ENCODE data around the gene SETD1B. TPM values are rescaled to one million over a fixed set of nuclear protein-coding genes. Genes with fewer than 3 reads are reported as not detected.

Gene SETD1B
- total and polyA plus RNA-seq, 2 of the 4 experiments (the other 2 are of a cell fraction), result 0.90 to 5.1 TPM

DNA sequence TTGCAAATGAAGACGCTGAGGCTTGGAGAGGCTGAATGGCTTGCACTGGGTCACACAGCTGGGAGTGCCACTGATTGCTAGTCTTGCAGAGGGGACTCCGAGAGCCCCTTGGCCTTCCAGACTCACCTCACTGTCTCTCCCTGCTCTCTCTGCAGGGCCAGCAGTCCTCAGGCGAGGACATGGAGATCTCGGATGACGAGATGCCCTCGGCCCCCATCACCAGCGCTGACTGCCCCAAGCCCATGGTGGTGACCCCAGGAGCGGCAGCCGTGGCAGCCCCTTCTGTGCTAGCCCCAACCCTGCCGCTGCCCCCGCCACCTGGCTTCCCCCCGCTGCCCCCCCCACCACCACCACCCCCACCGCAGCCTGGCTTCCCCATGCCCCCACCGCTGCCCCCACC, 10.1 kb downstream of the SETD1B start:
- H2BK20ac ChIP-seq (ENCODE audit: low read depth, low read length), result no peak overlapping the region
- H2AK9ac ChIP-seq (replicated peaks; ENCODE audit: low read depth, low read length, poor library complexity), result no peak overlapping the region
- ChIA-PET POLR2A (ENCODE audit: unreplicated experiment) (no interaction called here), CTCF (no interaction called here)
- no peaks in the 10 kb centered on the region for H3K27me3 ChIP-seq (ENCODE audit: control insufficient read depth, insufficient read depth, low read length)
- no peak overlapping the region for H3K23ac ChIP-seq (ENCODE audit: low read depth, low read length)
- no peak overlapping the region; the same call in 1 of the 2 replicates for H4K5ac ChIP-seq (ENCODE audit: low read depth, low read length)
- DNase-seq (no peak), ATAC-seq (ENCODE audit: low read depth) (no peak)
- no peak overlapping the region for H3K4me3 ChIP-seq (ENCODE audit: insufficient read depth, low read depth, low read length)
- TF ChIP-seq RAD21 (IDR thresholded peaks at IDR 0.05; ENCODE audit: low read length) (no peak), POLR2A (IDR thresholded peaks at IDR 0.05; ENCODE audit: low read depth, low read length) (no peak), CHD1 (IDR thresholded peaks at IDR 0.05; ENCODE audit: low read depth, low read length) (no peak), RCOR1 (IDR thresholded peaks at IDR 0.05; ENCODE audit: insufficient replicate concordance, low read length) (no peak)
- H2BK15ac ChIP-seq (ENCODE audit: low read depth, low read length), result no peak overlapping the region
- WGBS, 2 experiments (ENCODE audit: extremely low coverage in 2 of 2, insufficient read length in 1 of 2), result 100% methylated on average over 1 of the region's 14 CpGs; no CpG with 5 or more reads in 1 of the 2 experiments
- H3K9me1 ChIP-seq (ENCODE audit: insufficient read depth, low read length), result no peaks in the 10 kb centered on the region
- H3K18ac ChIP-seq (ENCODE audit: low read depth, low read length), result no peak overlapping the region
- H3K36me3 ChIP-seq (ENCODE audit: control insufficient read depth, insufficient read depth, low read length), result peaks cover 64% of the 10 kb centered on the region
- in situ Hi-C loops (cut with MboI; ENCODE audit: low sequenced_read_pairs) (no loop called here), intact Hi-C loops (cut with micrococcal nuclease) (no loop called here), dilution Hi-C loops (cut with HindIII; ENCODE audit: low sequenced_read_pairs, unreplicated experiment) (no loop called here)
- H3K4me2 ChIP-seq (ENCODE audit: low read depth, low read length), result no peak overlapping the region
- peak overlapping the region; percentile 30; the same call in 1 of the 2 replicates for H3K4ac ChIP-seq (ENCODE audit: low read depth, low read length)
- no peak overlapping the region for H2BK120ac ChIP-seq (ENCODE audit: low read depth, low read length)
- no peak overlapping the region for H2AK5ac ChIP-seq (ENCODE audit: low read depth, low read length)
- no peak overlapping the region for H3K14ac ChIP-seq (replicated peaks; ENCODE audit: low read depth, low read length)
- no peak overlapping the region; the same call in 1 of the 2 replicates for H3K27ac ChIP-seq (ENCODE audit: insufficient read depth, low read length)
- H3K9me3 ChIP-seq (ENCODE audit: control insufficient read depth, insufficient read depth, low read length), result no peaks in the 10 kb centered on the region
- H3K9ac ChIP-seq (ENCODE audit: low read depth, low read length), result no peak overlapping the region
- peaks cover 39 to 66% of the 10 kb centered on the region in 2 experiments for H3K79me1 ChIP-seq (ENCODE audit: low read depth in 1 of 2, low read length in 2 of 2)
- no peak overlapping the region for H3K56ac ChIP-seq (ENCODE audit: extremely low read depth, insufficient read depth, low read length)
- peaks cover 50% of the 10 kb centered on the region for H4K20me1 ChIP-seq (ENCODE audit: insufficient read depth, low read length)
- H2BK5ac ChIP-seq (ENCODE audit: low read depth, low read length, poor library complexity, severe bottlenecking), result no peak overlapping the region
- 0 out of 2 replicates have a peak overlapping the region, but pooled peaks have one; percentile 4 for H4K91ac ChIP-seq (ENCODE audit: insufficient read depth, low read depth, low read length)
- H4K8ac ChIP-seq (ENCODE audit: low read depth in 2 of 2, low read length in 2 of 2), result peak overlapping the region in 1 of 2 experiments; percentile 53; a peak in 1 of 4 replicates
- no TSS peak for BruUV-seq (replicated peaks)
- no peak overlapping the region for H2AFZ ChIP-seq (replicated peaks; ENCODE audit: low read length, poor library complexity)
- H3K4me1 ChIP-seq (ENCODE audit: control insufficient read depth, insufficient read depth, low read length), result peaks cover 18% of the 10 kb centered on the region

Measured in IMR-90 (cell line).